GM18873 (cell line): ENCODE measurements around the gene UBAC1.

Experiments
- ATAC-seq: cut with Tn5 transposase; IDR thresholded peaks from one replicate; pipeline ENCODE4 v1.9.1; 2021; ENCODE audit warnings: mild to moderate bottlenecking, moderate library complexity, moderate number of reproducible peaks; ENCODE audit not compliant: unreplicated experiment, low FRiP score

UBAC1 gene

GRCh38 chr9:135993765-135994500 is 32.8 kb upstream of the UBAC1 start:
- no peak for ATAC-seq

- no peak for ATAC-seq
Observed at GRCh38 chr9:135993409-135993742, 32.2 kb upstream of the UBAC1 start.

GRCh38 chr9:135992486-135993408 is 31.6 kb upstream of the UBAC1 start:
- no peak for ATAC-seq

- ATAC-seq = no peak
Observed at GRCh38 chr9:135991771-135992170, 30.6 kb upstream of the UBAC1 start.

GRCh38 chr9:135990468-135991429 is 29.6 kb upstream of the UBAC1 start:
- ATAC-seq = no peak

GRCh38 chr9:135989722-135990467 is 28.7 kb upstream of the UBAC1 start:
- no peak for ATAC-seq

GRCh38 chr9:135989157-135989556 is 28.0 kb upstream of the UBAC1 start:
- no peak for ATAC-seq

- ATAC-seq = no peak
Observed at GRCh38 chr9:135988493-135988892, 27.3 kb upstream of the UBAC1 start.

GRCh38 chr9:135987838-135988404 is 26.7 kb upstream of the UBAC1 start:
- ATAC-seq = no peak

- ATAC-seq = no peak
Observed at GRCh38 chr9:135986605-135987004, 25.4 kb upstream of the UBAC1 start.

- ATAC-seq = no peak
Observed at GRCh38 chr9:135985889-135986288, 24.7 kb upstream of the UBAC1 start.

- no peak for ATAC-seq
Observed at GRCh38 chr9:135985459-135985774, 24.2 kb upstream of the UBAC1 start.

- ATAC-seq = no peak
Observed at GRCh38 chr9:135984072-135984710, 23.0 kb upstream of the UBAC1 start.

GRCh38 chr9:135983208-135984071 is 22.3 kb upstream of the UBAC1 start:
- no peak for ATAC-seq

- no peak for ATAC-seq
Observed at GRCh38 chr9:135982499-135983207, 21.5 kb upstream of the UBAC1 start.

GRCh38 chr9:135980926-135981630 is 19.9 kb upstream of the UBAC1 start:
- ATAC-seq = no peak

GRCh38 chr9:135979547-135980166 is 18.5 kb upstream of the UBAC1 start:
- no peak for ATAC-seq
